ENCODE measurements around the gene HS3ST5.

- TF ChIP-seq CTCF (conservative IDR thresholded peaks at IDR 0.05 in 1 of 2, IDR thresholded peaks at IDR 0.05 in 1 of 2; ENCODE audit: low read depth in 1 of 2, low read length in 2 of 2), result no peak
- TF ChIP-seq EZH2 (IDR thresholded peaks at IDR 0.05; ENCODE audit: low read length, missing control alignments), result no peak
These were observed 139.4 kb downstream of the HS3ST5 start for GRCh38 chr6:114203460-114203859.

Measured in fibroblast of lung (primary cell).